K562 (cell line): Measurements from ENCODE around the gene DGKZ. TPM values are rescaled to one million over a fixed set of nuclear protein-coding genes. Genes with fewer than 3 reads are reported as not detected.

Experiments
- ATAC-seq: fragments of 200-7000 bp; cut with Tn5 transposase; 3 replicates; pipeline ENCODE4 v1.9.1; 2020; ENCODE audit warnings: moderate library complexity
- BruUV-seq: library from RNA; stranded (reverse); fragments of 400-500 nt; replicated peaks from 2 replicates; lab custom pipeline; 2021; lab: Mats Ljungman, UMichigan
- CTCF ChIA-PET: fragments of 300-600 bp; formaldehyde crosslinking; extraction: SDS; loops from one replicate; lab custom pipeline; 2021; ENCODE audit warnings: low intra/inter-chr PET ratio; lab: Yijun Ruan, JAX
- POLR2A ChIA-PET: fragments of 300-600, 350-650 bp; sonication (Branson Sonifier 250); formaldehyde crosslinking; extraction: SDS; loops from one replicate; lab custom pipeline; 2021; ENCODE audit warnings: antibody characterized with exemption, inconsistent platforms; lab: Yijun Ruan, JAX
- DNase-seq, 4 experiments: peaks; one replicate each; pipeline versions ENCODE4 v3.0.0 to v3.0.0-alpha.2; 2011 to 2018; ENCODE audit warnings: low spot score in 3 of 4, mixed read lengths in 3 of 4; ENCODE audit errors: extremely low read depth in 1 of 4
- FAIRE-seq: peaks from 2 replicates; lab custom pipeline; 2011; peaks lifted over from hg19 to GRCh38; lab: Jason Lieb, UNC
- H2AFZ ChIP-seq: 2 replicates; pipeline ENCODE4 v1.6.0; 2011; ENCODE audit warnings: low read depth, low read length, control low read depth, inconsistent platforms
- H3K27ac ChIP-seq: fragments of 200-600 bp; 3 replicates; pipeline ENCODE4 v1.8.0; 2011; ENCODE audit warnings: low read depth, mild to moderate bottlenecking, control low read depth, inconsistent platforms, low read length, moderate library complexity, mixed read lengths; ENCODE audit errors: extremely low read depth
- H3K27me3 ChIP-seq, 2 experiments: fragments of 300-600 bp in 1 of 2; 2 replicates in 1 of 2; 3 replicates in 1 of 2; pipeline versions ENCODE4 v1.6.0 to v1.8.0; 2011; ENCODE audit warnings: inconsistent platforms in 2 of 2, low read length in 2 of 2, mild to moderate bottlenecking in 1 of 2, mixed read lengths in 1 of 2, moderate library complexity in 1 of 2; ENCODE audit not compliant: control insufficient read depth in 2 of 2, insufficient read depth in 2 of 2
- H3K36me3 ChIP-seq: fragments of 300-600 bp; 3 replicates; pipeline ENCODE4 v1.8.0; 2011; ENCODE audit warnings: mild to moderate bottlenecking, low read length, inconsistent platforms; ENCODE audit not compliant: control insufficient read depth, insufficient read depth
- H3K4me1 ChIP-seq, 2 experiments: fragments of 200-600 bp in 1 of 2; replicated peaks in 1 of 2; 2 replicates in 1 of 2; 3 replicates in 1 of 2; pipeline versions ENCODE4 v1.5.1 to v1.8.0; 2011; ENCODE audit warnings: inconsistent platforms in 2 of 2, low read length in 2 of 2, mild to moderate bottlenecking in 1 of 2, mixed read lengths in 1 of 2, moderate library complexity in 1 of 2; ENCODE audit not compliant: control insufficient read depth in 2 of 2, insufficient read depth in 2 of 2
- H3K4me2 ChIP-seq: 2 replicates; pipeline ENCODE4 v1.6.1; 2011; ENCODE audit warnings: low read length, control low read depth, inconsistent platforms, mixed read lengths; ENCODE audit not compliant: insufficient read depth
- H3K4me3 ChIP-seq: fragments of 200-600 bp; sonication (generic), shearing (Covaris generic); 2 replicates; pipeline ENCODE4 v1.5.1; 2016; ENCODE audit warnings: control low read depth, inconsistent platforms
- H3K79me2 ChIP-seq: fragments of 200-600 bp; 3 replicates; pipeline ENCODE4 v1.8.0; 2011; ENCODE audit warnings: low read length, inconsistent platforms; ENCODE audit not compliant: control insufficient read depth, insufficient read depth
- H3K9ac ChIP-seq, 2 experiments: 2 replicates each; pipeline versions ENCODE4 v1.6.0 to v1.6.1; 2011; ENCODE audit warnings: low read depth in 2 of 2, low read length in 2 of 2, control low read depth in 1 of 2, inconsistent platforms in 1 of 2, mild to moderate bottlenecking in 1 of 2, mixed read lengths in 1 of 2; ENCODE audit not compliant: insufficient read depth in 1 of 2
- H3K9me1 ChIP-seq: one replicate; pipeline ENCODE4 v1.6.0; 2011; ENCODE audit warnings: inconsistent platforms, mild to moderate bottlenecking, low read length, moderate library complexity; ENCODE audit not compliant: control insufficient read depth, insufficient read depth
- H3K9me3 ChIP-seq: replicated peaks from 2 replicates; pipeline ENCODE4 v1.5.1; 2011; ENCODE audit warnings: low read depth, low read length, inconsistent platforms; ENCODE audit not compliant: control insufficient read depth, insufficient read depth
- H4K20me1 ChIP-seq: replicated peaks from 2 replicates; pipeline ENCODE4 v1.6.1; 2011; ENCODE audit warnings: low read length, inconsistent platforms, mixed read lengths; ENCODE audit not compliant: control insufficient read depth, insufficient read depth
- ADNP ChIP-seq: fragments of 200-800 bp; sonication (Bioruptor generic); IDR thresholded peaks from 2 replicates; pipeline ENCODE4 v1.6.1; 2016; ENCODE audit warnings: missing genetic modification characterization, missing compliant biosample characterization
- GABPB1 ChIP-seq: sonication (generic); formaldehyde crosslinking; IDR thresholded peaks from 2 replicates; pipeline ENCODE4 v1.8.0; 2022; ENCODE audit warnings: mild to moderate bottlenecking, missing genetic modification reagents
- HIVEP1 ChIP-seq: fragments of 250-450 bp; sonication (Bioruptor Pico); IDR thresholded peaks from 2 replicates; pipeline ENCODE4 v1.4.0; 2020; ENCODE audit warnings: mild to moderate bottlenecking
- HOXB6 ChIP-seq: fragments of 250-450 bp; sonication (Bioruptor Pico); IDR thresholded peaks from 2 replicates; pipeline ENCODE4 v1.5.1; 2022; ENCODE audit warnings: mild to moderate bottlenecking, borderline replicate concordance
- LCOR ChIP-seq: sonication (generic); formaldehyde crosslinking; IDR thresholded peaks from 2 replicates; pipeline ENCODE4 v1.8.0; 2022; ENCODE audit warnings: mild to moderate bottlenecking, missing genetic modification reagents
- PREB ChIP-seq: sonication (generic); formaldehyde crosslinking; IDR thresholded peaks from 2 replicates; pipeline ENCODE4 v1.8.1; 2023; ENCODE audit warnings: mild to moderate bottlenecking, missing genetic modification reagents
- RREB1 ChIP-seq: fragments of 250-450 bp; sonication (Bioruptor Pico); IDR thresholded peaks from 2 replicates; pipeline ENCODE4 v1.4.0; 2020
- SMARCC2 ChIP-seq: fragments of 450-650 bp; IDR thresholded peaks from 2 replicates; pipeline ENCODE4 v1.6.1; 2017; ENCODE audit warnings: antibody characterized with exemption, moderate library complexity, mild to moderate bottlenecking, low read depth
- ZBTB33 ChIP-seq: sonication (generic); formaldehyde crosslinking; IDR thresholded peaks from 2 replicates; pipeline ENCODE4 v1.8.1; 2023; ENCODE audit warnings: mild to moderate bottlenecking, missing genetic modification reagents
- WGBS: fragments of 100-300 bp; shearing (Covaris generic); methylation state at CpG from one replicate; pipeline ENCODE4 v1.1.6; 2016; ENCODE audit warnings: low coverage, mixed read lengths; ENCODE audit not compliant: insufficient coverage; ENCODE audit errors: missing lambda C conversion rate; 5-methylcytosine and 5-hydroxymethylcytosine counted together
- in situ Hi-C: fragments of 300-500 bp; cut with MboI; formaldehyde crosslinking; loops from 4 replicates; pipeline ENCODE4 v1.15.0; 2018; ENCODE audit warnings: inconsistent platforms, mixed read lengths
- intact Hi-C: fragments of 100-400 bp; cut with micrococcal nuclease; formaldehyde crosslinking; loops from 2 replicates; pipeline ENCODE4 v1.14.2; 2022
- polyA plus RNA-seq, 8 experiments: library from polyadenylated mRNA; depleted of rRNA in 4 of 8; stranded (reverse) in 5 of 8; unstranded in 3 of 8; fragments of >200 nt; fragmentation: Nextera tagmentation in 2 of 8; fragmentation: Illumina TruSeq in 1 of 8; extraction: Ambion mirVana in 2 of 8; extraction: Trizol in 1 of 8; gene quantifications; 2 replicates each; pipeline versions ENCODE4 v1.2.1 to v1.2.3, GENCODE V29; 2011 to 2014; ENCODE audit warnings: inconsistent platforms in 1 of 8, missing spikeins in 1 of 8
- total RNA-seq, 7 experiments: library from RNA; depleted of rRNA in 6 of 7; stranded (reverse); fragments of >200 nt in 6 of 7; fragmentation: Illumina TruSeq in 2 of 7; extraction: Trizol in 2 of 7; gene quantifications; 2 replicates each; pipeline versions ENCODE4 v1.2.1 to v1.2.3, GENCODE V29; 2011 to 2021; ENCODE audit warnings: low replicate concordance in 1 of 7

DGKZ gene
- total and polyA plus RNA-seq, 9 of the 15 experiments (the other 6 are each of a cell fraction or from before 2014, with no cell fraction given) = 0.51 to 100 (median 44.2) TPM

- Histone ChIP-seq H3K9me3 (no peaks in the 10 kb centered on the region), H3K4me1 (peaks cover 27 to 80% of the 10 kb centered on the region in 2 experiments), H3K9me1 (peaks cover 7% of the 10 kb centered on the region), H3K27ac (no peak overlapping the region), H3K36me3 (peaks cover 17% of the 10 kb centered on the region; the same call in 1 of the 3 replicates), H3K4me2 (no peak overlapping the region), H4K20me1 (no peaks in the 10 kb centered on the region; the same call in 1 of the 2 replicates), H3K27me3 (peaks cover 0 to 7% of the 10 kb centered on the region in 2 experiments; a peak in 1 of 5 replicates), H3K4me3 (no peak overlapping the region), H3K9ac (0 out of 4 replicates have a peak overlapping the region, but pooled peaks of 1 of the 2 experiments have one; percentile 38), H3K79me2 (peaks cover 16% of the 10 kb centered on the region), H2AFZ (no peak overlapping the region)
- WGBS = 83% methylated on average over 37 of the region's 47 CpGs
- ChIA-PET POLR2A (no interaction called here), CTCF (no interaction called here)
- FAIRE-seq = no peak
- in situ Hi-C loops = no loop called here
- DNase-seq = no peak
- no TSS peak for BruUV-seq
- no peak for ATAC-seq
- intact Hi-C loops = loop anchor here (5.0 kb wide), 1 partner anchor 232 kb away; the partner anchor contains the start of genes ATG13 and HARBI1
- TF ChIP-seq RREB1 (no peak), PREB (CRISPR knock-in tag) (no peak), HIVEP1 (CRISPR knock-in tag) (no peak), ADNP (no peak), HOXB6 (CRISPR knock-in tag) (no peak), ZBTB33 (peak; percentile 60; the same call in 1 of the 2 replicates), SMARCC2 (no peak), LCOR (CRISPR knock-in tag) (no peak), GABPB1 (CRISPR knock-in tag) (no peak)
These were observed 38.1 kb downstream of the DGKZ start for GRCh38 chr11:46385169-46386004.
